IMR-90 (cell line): ENCODE results near the gene HES7.

Source experiments
- FOS ChIP-seq: fragments of 150-350 bp; IDR thresholded peaks from 2 replicates; pipeline ENCODE4 v1.6.1; 2016; ENCODE audit warnings: low read depth, low read length
- MXI1 ChIP-seq: IDR thresholded peaks from 2 replicates; pipeline ENCODE4 v1.6.1; 2012; ENCODE audit warnings: low read depth, mild to moderate bottlenecking, low read length, moderate library complexity, borderline replicate concordance
- POLR2A ChIP-seq: IDR thresholded peaks from 2 replicates; pipeline ENCODE4 v1.6.1; 2012; ENCODE audit warnings: mild to moderate bottlenecking, low read depth, low read length
- SMC3 ChIP-seq: fragments of 150-350 bp; IDR thresholded peaks from 2 replicates; pipeline ENCODE4 v1.6.1; 2016; ENCODE audit warnings: low read depth, mild to moderate bottlenecking, antibody characterized with exemption, low read length, moderate library complexity
- TF ChIP-seq, protein P1 (sequence below): conservative IDR thresholded peaks from 2 replicates; pipeline ENCODE4 v1.5.1; 2012; ENCODE audit warnings: mild to moderate bottlenecking, low read depth, low read length, improper control_type of control experiment
- TF ChIP-seq, protein P2 (sequence below): fragments of 150-350 bp; IDR thresholded peaks from 2 replicates; pipeline ENCODE4 v1.6.1; 2017; ENCODE audit warnings: mild to moderate bottlenecking, antibody characterized with exemption, low read length, low read depth

DNA sequence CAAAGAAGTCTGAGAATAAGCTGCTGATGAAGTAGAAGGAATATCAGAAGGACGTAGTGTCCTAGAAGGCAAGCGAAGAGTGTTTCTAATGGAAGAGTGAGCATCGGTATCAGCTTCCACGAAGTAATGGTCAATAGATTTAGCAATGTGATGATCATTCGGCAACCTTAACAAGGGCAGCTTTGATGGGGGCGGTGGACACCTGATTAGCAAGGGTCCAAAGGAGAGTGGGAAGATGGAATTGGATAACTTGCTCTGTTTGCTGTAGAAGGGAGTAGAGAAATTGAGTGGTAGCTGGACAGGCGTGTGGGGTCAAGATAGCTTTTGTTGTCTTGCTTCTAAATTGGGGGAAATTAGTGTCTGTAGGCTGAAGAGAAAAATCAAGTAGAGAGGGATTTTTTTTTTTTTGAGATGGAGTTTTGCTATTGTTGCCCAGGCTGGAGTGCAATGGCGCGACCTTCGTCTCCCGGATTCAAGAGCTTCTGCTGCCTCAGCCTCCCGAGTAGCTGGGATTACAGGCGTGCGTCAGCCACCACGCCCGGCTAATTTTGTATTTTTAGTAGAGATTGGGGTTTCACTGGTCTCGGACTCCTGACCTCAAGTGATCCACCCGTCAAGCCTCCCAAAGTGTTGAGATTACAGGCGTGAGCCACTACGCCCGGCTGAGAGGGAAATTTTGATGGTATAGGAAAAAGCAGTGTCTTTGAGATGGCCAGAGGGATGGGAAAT, 13.9 kb upstream of the HES7 start:
- TF ChIP-seq, protein P1, sequence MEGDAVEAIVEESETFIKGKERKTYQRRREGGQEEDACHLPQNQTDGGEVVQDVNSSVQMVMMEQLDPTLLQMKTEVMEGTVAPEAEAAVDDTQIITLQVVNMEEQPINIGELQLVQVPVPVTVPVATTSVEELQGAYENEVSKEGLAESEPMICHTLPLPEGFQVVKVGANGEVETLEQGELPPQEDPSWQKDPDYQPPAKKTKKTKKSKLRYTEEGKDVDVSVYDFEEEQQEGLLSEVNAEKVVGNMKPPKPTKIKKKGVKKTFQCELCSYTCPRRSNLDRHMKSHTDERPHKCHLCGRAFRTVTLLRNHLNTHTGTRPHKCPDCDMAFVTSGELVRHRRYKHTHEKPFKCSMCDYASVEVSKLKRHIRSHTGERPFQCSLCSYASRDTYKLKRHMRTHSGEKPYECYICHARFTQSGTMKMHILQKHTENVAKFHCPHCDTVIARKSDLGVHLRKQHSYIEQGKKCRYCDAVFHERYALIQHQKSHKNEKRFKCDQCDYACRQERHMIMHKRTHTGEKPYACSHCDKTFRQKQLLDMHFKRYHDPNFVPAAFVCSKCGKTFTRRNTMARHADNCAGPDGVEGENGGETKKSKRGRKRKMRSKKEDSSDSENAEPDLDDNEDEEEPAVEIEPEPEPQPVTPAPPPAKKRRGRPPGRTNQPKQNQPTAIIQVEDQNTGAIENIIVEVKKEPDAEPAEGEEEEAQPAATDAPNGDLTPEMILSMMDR, result no peak
- no peak for TF ChIP-seq FOS
- TF ChIP-seq, protein P2, sequence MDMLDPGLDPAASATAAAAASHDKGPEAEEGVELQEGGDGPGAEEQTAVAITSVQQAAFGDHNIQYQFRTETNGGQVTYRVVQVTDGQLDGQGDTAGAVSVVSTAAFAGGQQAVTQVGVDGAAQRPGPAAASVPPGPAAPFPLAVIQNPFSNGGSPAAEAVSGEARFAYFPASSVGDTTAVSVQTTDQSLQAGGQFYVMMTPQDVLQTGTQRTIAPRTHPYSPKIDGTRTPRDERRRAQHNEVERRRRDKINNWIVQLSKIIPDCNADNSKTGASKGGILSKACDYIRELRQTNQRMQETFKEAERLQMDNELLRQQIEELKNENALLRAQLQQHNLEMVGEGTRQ, result no peak
- TF ChIP-seq SMC3, result no peak
- 0 out of 2 replicates have a peak, but pooled peaks have one; percentile 33 for TF ChIP-seq POLR2A
- TF ChIP-seq MXI1, result no peak
